HG02981 (cell line): ENCODE measurements around the gene KBTBD2.
"Not testable (repeated sequence)": the region's sequence is repeated elsewhere in the genome, so short reads cannot be mapped to it uniquely, and the experiment has no call there.

ENCODE experiments used
- ATAC-seq: cut with Tn5 transposase; IDR thresholded peaks from one replicate; pipeline ENCODE4 v1.9.1; 2021; ENCODE audit warnings: mild to moderate bottlenecking, moderate library complexity; ENCODE audit not compliant: unreplicated experiment

KBTBD2 gene

GRCh38 chr7:32857063-32857462 lies 34.5 kb downstream of the KBTBD2 start:
- ATAC-seq: not testable (repeated sequence)

GRCh38 chr7:32855837-32856775 lies 35.5 kb downstream of the KBTBD2 start:
- ATAC-seq: not testable (repeated sequence)

- ATAC-seq: not testable (repeated sequence)
These were observed 40.9 kb downstream of the KBTBD2 start for GRCh38 chr7:32850654-32851053.

- not testable (repeated sequence) for ATAC-seq
These were observed 42.9 kb downstream of the KBTBD2 start for GRCh38 chr7:32848655-32849054.

GRCh38 chr7:32846630-32847225 lies 44.8 kb downstream of the KBTBD2 start:
- peak; percentile 100 for ATAC-seq

- ATAC-seq: not testable (repeated sequence)
These were observed 46.8 kb downstream of the KBTBD2 start for GRCh38 chr7:32844748-32845147.

- not testable (repeated sequence) for ATAC-seq
These were observed 47.8 kb downstream of the KBTBD2 start for GRCh38 chr7:32843763-32844162.

GRCh38 chr7:32839846-32840245 lies 51.7 kb downstream of the KBTBD2 start:
- not testable (repeated sequence) for ATAC-seq

- not testable (repeated sequence) for ATAC-seq
These were observed 62.4 kb downstream of the KBTBD2 start for GRCh38 chr7:32828996-32829752.
